ENCODE measurements around the gene NPHP4. TPM values are rescaled to one million over a fixed set of nuclear protein-coding genes. Genes with fewer than 3 reads are reported as not detected.

The NPHP4 gene
- total and polyA plus RNA-seq, 2 experiments from 2014 or later, result 6.4 to 12.7 TPM

DNA sequence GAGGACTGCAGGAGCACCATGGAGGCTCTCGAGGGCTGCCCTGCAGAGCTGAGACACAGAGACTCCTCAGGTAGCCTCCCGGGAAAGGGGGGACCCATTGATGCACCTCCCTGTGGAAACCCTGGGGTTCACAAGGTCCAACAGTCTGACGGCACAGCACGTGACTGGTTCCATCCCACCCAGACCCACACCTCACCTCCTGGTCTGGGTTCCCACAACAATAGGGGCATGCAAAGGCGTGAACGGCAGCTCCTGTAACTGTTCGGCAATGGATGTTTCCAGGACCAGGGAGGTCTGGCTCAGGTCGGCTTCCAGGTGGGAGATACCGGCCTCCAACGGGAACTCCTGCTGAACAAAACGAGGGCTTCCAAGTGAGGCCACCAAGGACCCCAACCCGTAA, 86.8 kb downstream of the NPHP4 start:
- DNase-seq (ENCODE audit: low read depth in 1 of 2, low spot score in 1 of 2), result no peak
- Histone ChIP-seq H3K27ac (no peak overlapping the region), H3K27me3 (no peaks in the 10 kb centered on the region), H3K4me3 (no peak overlapping the region), H3K4me1 (ENCODE audit: low read depth) (no peaks in the 10 kb centered on the region), H3K9me3 (ENCODE audit: low read depth) (no peaks in the 10 kb centered on the region), H3K36me3 (peaks cover 2% of the 10 kb centered on the region)
- TF ChIP-seq, protein P1, sequence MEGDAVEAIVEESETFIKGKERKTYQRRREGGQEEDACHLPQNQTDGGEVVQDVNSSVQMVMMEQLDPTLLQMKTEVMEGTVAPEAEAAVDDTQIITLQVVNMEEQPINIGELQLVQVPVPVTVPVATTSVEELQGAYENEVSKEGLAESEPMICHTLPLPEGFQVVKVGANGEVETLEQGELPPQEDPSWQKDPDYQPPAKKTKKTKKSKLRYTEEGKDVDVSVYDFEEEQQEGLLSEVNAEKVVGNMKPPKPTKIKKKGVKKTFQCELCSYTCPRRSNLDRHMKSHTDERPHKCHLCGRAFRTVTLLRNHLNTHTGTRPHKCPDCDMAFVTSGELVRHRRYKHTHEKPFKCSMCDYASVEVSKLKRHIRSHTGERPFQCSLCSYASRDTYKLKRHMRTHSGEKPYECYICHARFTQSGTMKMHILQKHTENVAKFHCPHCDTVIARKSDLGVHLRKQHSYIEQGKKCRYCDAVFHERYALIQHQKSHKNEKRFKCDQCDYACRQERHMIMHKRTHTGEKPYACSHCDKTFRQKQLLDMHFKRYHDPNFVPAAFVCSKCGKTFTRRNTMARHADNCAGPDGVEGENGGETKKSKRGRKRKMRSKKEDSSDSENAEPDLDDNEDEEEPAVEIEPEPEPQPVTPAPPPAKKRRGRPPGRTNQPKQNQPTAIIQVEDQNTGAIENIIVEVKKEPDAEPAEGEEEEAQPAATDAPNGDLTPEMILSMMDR (IDR thresholded peaks at IDR 0.05; ENCODE audit: low read depth, low read length), result no peak

GRCh38 chr1:5904551-5904950, 87.7 kb downstream of the NPHP4 start:
- Histone ChIP-seq H3K9me3 (ENCODE audit: low read depth) (no peaks in the 10 kb centered on the region), H3K27me3 (no peaks in the 10 kb centered on the region), H3K36me3 (peaks cover 2% of the 10 kb centered on the region), H3K4me3 (no peak overlapping the region), H3K27ac (no peak overlapping the region), H3K4me1 (ENCODE audit: low read depth) (no peaks in the 10 kb centered on the region)
- TF ChIP-seq, protein P1 (IDR thresholded peaks at IDR 0.05; ENCODE audit: low read depth, low read length), result no peak
- no peak for DNase-seq (ENCODE audit: low read depth in 1 of 2, low spot score in 1 of 2)

GRCh38 chr1:5903680-5904079, 88.5 kb downstream of the NPHP4 start:
- no peaks in the 10 kb centered on the region for H3K9me3 ChIP-seq (ENCODE audit: low read depth)
- no peak overlapping the region for H3K27ac ChIP-seq
- H3K4me1 ChIP-seq (ENCODE audit: low read depth), result no peaks in the 10 kb centered on the region
- H3K4me3 ChIP-seq, result no peak overlapping the region
- peaks cover 2% of the 10 kb centered on the region for H3K36me3 ChIP-seq
- DNase-seq (ENCODE audit: low read depth in 1 of 2, low spot score in 1 of 2), result no peak
- TF ChIP-seq, protein P1 (IDR thresholded peaks at IDR 0.05; ENCODE audit: low read depth, low read length), result no peak
- H3K27me3 ChIP-seq, result no peaks in the 10 kb centered on the region

GRCh38 chr1:5903031-5903430, 89.2 kb downstream of the NPHP4 start:
- no peak for DNase-seq (ENCODE audit: low read depth in 1 of 2, low spot score in 1 of 2)
- Histone ChIP-seq H3K4me3 (no peak overlapping the region), H3K36me3 (peaks cover 2% of the 10 kb centered on the region), H3K4me1 (ENCODE audit: low read depth) (no peaks in the 10 kb centered on the region), H3K27me3 (no peaks in the 10 kb centered on the region), H3K27ac (no peak overlapping the region), H3K9me3 (ENCODE audit: low read depth) (no peaks in the 10 kb centered on the region)
- TF ChIP-seq, protein P1 (IDR thresholded peaks at IDR 0.05; ENCODE audit: low read depth, low read length), result no peak

GRCh38 chr1:5901841-5902240, 90.4 kb downstream of the NPHP4 start:
- Histone ChIP-seq H3K4me1 (ENCODE audit: low read depth) (no peaks in the 10 kb centered on the region), H3K9me3 (ENCODE audit: low read depth) (no peaks in the 10 kb centered on the region), H3K27ac (no peak overlapping the region), H3K36me3 (peaks cover 2% of the 10 kb centered on the region), H3K27me3 (no peaks in the 10 kb centered on the region), H3K4me3 (no peak overlapping the region)
- TF ChIP-seq, protein P1 (IDR thresholded peaks at IDR 0.05; ENCODE audit: low read depth, low read length), result no peak
- DNase-seq (ENCODE audit: low read depth in 1 of 2, low spot score in 1 of 2), result no peak

GRCh38 chr1:5901150-5901549, 91.1 kb downstream of the NPHP4 start:
- Histone ChIP-seq H3K9me3 (ENCODE audit: low read depth) (no peaks in the 10 kb centered on the region), H3K36me3 (peaks cover 2% of the 10 kb centered on the region), H3K4me3 (no peak overlapping the region), H3K4me1 (ENCODE audit: low read depth) (no peaks in the 10 kb centered on the region), H3K27me3 (no peaks in the 10 kb centered on the region), H3K27ac (no peak overlapping the region)
- peak in 1 of 2 donors; percentile 9 for DNase-seq (ENCODE audit: low read depth in 1 of 2, low spot score in 1 of 2)
- TF ChIP-seq, protein P1 (IDR thresholded peaks at IDR 0.05; ENCODE audit: low read depth, low read length), result no peak

Data from cardiac muscle cell (in vitro differentiated cells and primary cell).